GM23338 (cell line): ENCODE data around the gene ORC3. TPM values are rescaled to one million over a fixed set of nuclear protein-coding genes. Genes with fewer than 3 reads are reported as not detected.

Source experiments
- ATAC-seq: fragments of 200-7000 bp; cut with Tn5 transposase; 3 replicates; pipeline ENCODE4 v1.9.1; 2020
- DNase-seq: peaks from one replicate; pipeline ENCODE4 v3.0.0-alpha.2; 2015; ENCODE audit warnings: low spot score
- H2AFZ ChIP-seq: fragments of 200-600 bp; sonication (generic); 2 replicates; pipeline ENCODE4 v1.8.0; 2016; ENCODE audit warnings: antibody characterized with exemption, mild to moderate bottlenecking, moderate library complexity
- H3F3A ChIP-seq: fragments of 200-600 bp; sonication (generic); replicated peaks from 2 replicates; pipeline ENCODE4 v1.8.0; 2017; ENCODE audit warnings: antibody characterized with exemption, mixed run types, low read depth
- H3K27ac ChIP-seq: fragments of 200-600 bp; sonication (generic); 2 replicates; pipeline ENCODE4 v1.6.1; 2016; ENCODE audit warnings: low read depth
- H3K27me3 ChIP-seq: fragments of 200-600 bp; sonication (generic); 2 replicates; pipeline ENCODE4 v1.8.0; 2016; ENCODE audit warnings: mild to moderate bottlenecking, mixed run types, moderate library complexity; ENCODE audit not compliant: insufficient read depth
- H3K36me3 ChIP-seq: fragments of 200-600 bp; sonication (generic); 2 replicates; pipeline ENCODE4 v1.8.0; 2016; ENCODE audit warnings: mild to moderate bottlenecking; ENCODE audit not compliant: insufficient read depth
- H3K4me1 ChIP-seq: fragments of 200-600 bp; sonication (generic); 2 replicates; pipeline ENCODE4 v1.8.0; 2016; ENCODE audit warnings: mild to moderate bottlenecking, moderate library complexity; ENCODE audit not compliant: insufficient read depth
- H3K4me2 ChIP-seq: fragments of 200-600 bp; sonication (generic); 2 replicates; pipeline ENCODE4 v1.7.1; 2017; ENCODE audit warnings: mixed run types
- H3K4me3 ChIP-seq: fragments of 200-600 bp; sonication (generic); 2 replicates; pipeline ENCODE4 v1.6.1; 2016; ENCODE audit warnings: mixed run types
- H3K79me2 ChIP-seq: fragments of 200-600 bp; sonication (generic); replicated peaks from 2 replicates; pipeline ENCODE4 v1.8.0; 2017; ENCODE audit warnings: mild to moderate bottlenecking; ENCODE audit not compliant: insufficient read depth
- H3K9me2 ChIP-seq: fragments of 200-600 bp; sonication (generic); 2 replicates; pipeline ENCODE4 v1.8.0; 2017; ENCODE audit not compliant: insufficient read depth
- H4K20me1 ChIP-seq: fragments of 200-600 bp; sonication (generic); replicated peaks from 2 replicates; pipeline ENCODE4 v1.8.0; 2017; ENCODE audit warnings: mild to moderate bottlenecking; ENCODE audit not compliant: insufficient read depth
- H3K27ac Mint-ChIP-seq: 2 replicates; pipeline ENCODE4 v1.8.0; 2020; ENCODE audit warnings: inconsistent platforms, mild to moderate bottlenecking, moderate library complexity, mixed read lengths
- H3K27me3 Mint-ChIP-seq: 3 replicates; pipeline ENCODE4 v1.8.0; 2022; ENCODE audit warnings: low read depth, mild to moderate bottlenecking, moderate library complexity, mixed read lengths, inconsistent platforms; ENCODE audit not compliant: insufficient read depth, poor library complexity
- H3K36me3 Mint-ChIP-seq: 3 replicates; pipeline ENCODE4 v1.8.0; 2021; ENCODE audit warnings: low read depth, mild to moderate bottlenecking, inconsistent platforms, moderate library complexity, mixed read lengths
- H3K4me1 Mint-ChIP-seq: 3 replicates; pipeline ENCODE4 v1.8.0; 2020; ENCODE audit warnings: mild to moderate bottlenecking, inconsistent platforms, mixed read lengths
- H3K4me3 Mint-ChIP-seq: 3 replicates; pipeline ENCODE4 v1.8.0; 2021; ENCODE audit warnings: moderate library complexity, mild to moderate bottlenecking, inconsistent platforms, mixed read lengths
- H3K9me3 Mint-ChIP-seq: 3 replicates; pipeline ENCODE4 v1.8.0; 2020; ENCODE audit warnings: moderate library complexity, mild to moderate bottlenecking, inconsistent platforms, mixed read lengths
- CREB1 ChIP-seq: fragments of 250-450 bp; sonication (Bioruptor Pico); IDR thresholded peaks from 2 replicates; pipeline ENCODE4 v1.5.0; 2020; ENCODE audit warnings: low read depth, mild to moderate bottlenecking, moderate library complexity
- CTCF ChIP-seq, 2 experiments: fragments of 200-600 bp in 1 of 2; sonication (generic) in 1 of 2; conservative IDR thresholded peaks; 2 replicates each; pipeline versions ENCODE4 v1.5.1 to v1.6.1; 2016 to 2017; ENCODE audit warnings: antibody characterized with exemption in 2 of 2, low read depth in 2 of 2, mild to moderate bottlenecking in 2 of 2, moderate library complexity in 1 of 2
- ETS1 ChIP-seq: IDR thresholded peaks from 2 replicates; pipeline ENCODE4 v1.6.1; 2016; ENCODE audit warnings: antibody characterized with exemption
- EZH2 ChIP-seq: fragments of 200-600 bp; sonication (generic); IDR thresholded peaks from one replicate; pipeline ENCODE4 v1.8.0; 2017; ENCODE audit warnings: antibody characterized with exemption, mild to moderate bottlenecking, low read depth; ENCODE audit not compliant: unreplicated experiment
- EZH2phosphoT487 ChIP-seq: fragments of 200-600 bp; sonication (generic); IDR thresholded peaks from one replicate; pipeline ENCODE4 v1.8.1; 2018; ENCODE audit warnings: antibody characterized with exemption; ENCODE audit not compliant: unreplicated experiment
- JUNB ChIP-seq: IDR thresholded peaks from one replicate; pipeline ENCODE4 v1.6.1; 2016; ENCODE audit warnings: antibody characterized with exemption; ENCODE audit not compliant: unreplicated experiment
- NANOG ChIP-seq: IDR thresholded peaks from 2 replicates; pipeline ENCODE4 v1.6.1; 2016; ENCODE audit warnings: antibody characterized with exemption, borderline replicate concordance
- POLR2AphosphoS5 ChIP-seq: IDR thresholded peaks from 2 replicates; pipeline ENCODE4 v1.6.1; 2016; ENCODE audit warnings: antibody characterized with exemption, low read depth
- STAT1 ChIP-seq: IDR thresholded peaks from one replicate; pipeline ENCODE4 v1.6.1; 2016; ENCODE audit warnings: antibody characterized with exemption; ENCODE audit not compliant: unreplicated experiment
- ZNF114 ChIP-seq: fragments of 250-450 bp; sonication (Bioruptor Pico); IDR thresholded peaks from 2 replicates; pipeline ENCODE4 v1.5.0; 2020; ENCODE audit warnings: mild to moderate bottlenecking, moderate library complexity
- ZNF331 ChIP-seq: fragments of 250-450 bp; sonication (Bioruptor Pico); IDR thresholded peaks from 2 replicates; pipeline ENCODE4 v1.5.0; 2020; ENCODE audit warnings: low read depth, mild to moderate bottlenecking, moderate library complexity
- polyA plus RNA-seq: library from polyadenylated mRNA; unstranded; fragments of >200 nt; fragmentation: Nextera tagmentation; extraction: Ambion mirVana; gene quantifications from 2 replicates; pipeline ENCODE4 v1.2.1, GENCODE V29; 2016
- total RNA-seq: library from RNA; depleted of rRNA; stranded (reverse); fragments of >200 nt; shearing (Covaris generic); gene quantifications from 2 replicates; pipeline ENCODE4 v1.2.3, GENCODE V29; 2014
- TF ChIP-seq, protein P1 (sequence below): fragments of 250-450 bp; sonication (Bioruptor Pico); IDR thresholded peaks from 2 replicates; pipeline ENCODE4 v1.5.0; 2020; ENCODE audit warnings: mild to moderate bottlenecking, moderate library complexity
- TF ChIP-seq, protein P2 (sequence below): IDR thresholded peaks from one replicate; pipeline ENCODE4 v1.6.1; 2018; ENCODE audit warnings: antibody characterized with exemption; ENCODE audit not compliant: unreplicated experiment

Gene ORC3
- total and polyA plus RNA-seq, 2 experiments from 2014 or later, result 53.1 to 78.4 TPM

GRCh38 chr6:87654122-87654521, 64.2 kb downstream of the ORC3 start:
- no peak overlapping the region for H2AFZ ChIP-seq
- ATAC-seq, result peak; percentile 74

More at GRCh38 chr6:87654122-87654521, 64.2 kb downstream of the ORC3 start:
- Histone ChIP-seq H3K4me1 (peaks cover 24% of the 10 kb centered on the region), H3F3A (no peaks in the 10 kb centered on the region), H3K27ac (peak overlapping the region; percentile 68), H3K27me3 (no peaks in the 10 kb centered on the region), H3K9me2 (no peaks in the 10 kb centered on the region; the same call in 1 of the 2 replicates), H4K20me1 (no peaks in the 10 kb centered on the region), H3K4me2 (peak overlapping the region; percentile 21), H3K4me3 (peak overlapping the region; percentile 15; the same call in 1 of the 2 replicates), H3K79me2 (no peaks in the 10 kb centered on the region), H3K36me3 (peaks cover 10% of the 10 kb centered on the region; the same call in 1 of the 2 replicates)
- no peak for TF ChIP-seq STAT1
- TF ChIP-seq CTCF (conservative IDR thresholded peaks at IDR 0.05; ENCODE audit: low read depth in 2 of 2), result no peak
- no peak for TF ChIP-seq ZNF331
- TF ChIP-seq, protein P1, sequence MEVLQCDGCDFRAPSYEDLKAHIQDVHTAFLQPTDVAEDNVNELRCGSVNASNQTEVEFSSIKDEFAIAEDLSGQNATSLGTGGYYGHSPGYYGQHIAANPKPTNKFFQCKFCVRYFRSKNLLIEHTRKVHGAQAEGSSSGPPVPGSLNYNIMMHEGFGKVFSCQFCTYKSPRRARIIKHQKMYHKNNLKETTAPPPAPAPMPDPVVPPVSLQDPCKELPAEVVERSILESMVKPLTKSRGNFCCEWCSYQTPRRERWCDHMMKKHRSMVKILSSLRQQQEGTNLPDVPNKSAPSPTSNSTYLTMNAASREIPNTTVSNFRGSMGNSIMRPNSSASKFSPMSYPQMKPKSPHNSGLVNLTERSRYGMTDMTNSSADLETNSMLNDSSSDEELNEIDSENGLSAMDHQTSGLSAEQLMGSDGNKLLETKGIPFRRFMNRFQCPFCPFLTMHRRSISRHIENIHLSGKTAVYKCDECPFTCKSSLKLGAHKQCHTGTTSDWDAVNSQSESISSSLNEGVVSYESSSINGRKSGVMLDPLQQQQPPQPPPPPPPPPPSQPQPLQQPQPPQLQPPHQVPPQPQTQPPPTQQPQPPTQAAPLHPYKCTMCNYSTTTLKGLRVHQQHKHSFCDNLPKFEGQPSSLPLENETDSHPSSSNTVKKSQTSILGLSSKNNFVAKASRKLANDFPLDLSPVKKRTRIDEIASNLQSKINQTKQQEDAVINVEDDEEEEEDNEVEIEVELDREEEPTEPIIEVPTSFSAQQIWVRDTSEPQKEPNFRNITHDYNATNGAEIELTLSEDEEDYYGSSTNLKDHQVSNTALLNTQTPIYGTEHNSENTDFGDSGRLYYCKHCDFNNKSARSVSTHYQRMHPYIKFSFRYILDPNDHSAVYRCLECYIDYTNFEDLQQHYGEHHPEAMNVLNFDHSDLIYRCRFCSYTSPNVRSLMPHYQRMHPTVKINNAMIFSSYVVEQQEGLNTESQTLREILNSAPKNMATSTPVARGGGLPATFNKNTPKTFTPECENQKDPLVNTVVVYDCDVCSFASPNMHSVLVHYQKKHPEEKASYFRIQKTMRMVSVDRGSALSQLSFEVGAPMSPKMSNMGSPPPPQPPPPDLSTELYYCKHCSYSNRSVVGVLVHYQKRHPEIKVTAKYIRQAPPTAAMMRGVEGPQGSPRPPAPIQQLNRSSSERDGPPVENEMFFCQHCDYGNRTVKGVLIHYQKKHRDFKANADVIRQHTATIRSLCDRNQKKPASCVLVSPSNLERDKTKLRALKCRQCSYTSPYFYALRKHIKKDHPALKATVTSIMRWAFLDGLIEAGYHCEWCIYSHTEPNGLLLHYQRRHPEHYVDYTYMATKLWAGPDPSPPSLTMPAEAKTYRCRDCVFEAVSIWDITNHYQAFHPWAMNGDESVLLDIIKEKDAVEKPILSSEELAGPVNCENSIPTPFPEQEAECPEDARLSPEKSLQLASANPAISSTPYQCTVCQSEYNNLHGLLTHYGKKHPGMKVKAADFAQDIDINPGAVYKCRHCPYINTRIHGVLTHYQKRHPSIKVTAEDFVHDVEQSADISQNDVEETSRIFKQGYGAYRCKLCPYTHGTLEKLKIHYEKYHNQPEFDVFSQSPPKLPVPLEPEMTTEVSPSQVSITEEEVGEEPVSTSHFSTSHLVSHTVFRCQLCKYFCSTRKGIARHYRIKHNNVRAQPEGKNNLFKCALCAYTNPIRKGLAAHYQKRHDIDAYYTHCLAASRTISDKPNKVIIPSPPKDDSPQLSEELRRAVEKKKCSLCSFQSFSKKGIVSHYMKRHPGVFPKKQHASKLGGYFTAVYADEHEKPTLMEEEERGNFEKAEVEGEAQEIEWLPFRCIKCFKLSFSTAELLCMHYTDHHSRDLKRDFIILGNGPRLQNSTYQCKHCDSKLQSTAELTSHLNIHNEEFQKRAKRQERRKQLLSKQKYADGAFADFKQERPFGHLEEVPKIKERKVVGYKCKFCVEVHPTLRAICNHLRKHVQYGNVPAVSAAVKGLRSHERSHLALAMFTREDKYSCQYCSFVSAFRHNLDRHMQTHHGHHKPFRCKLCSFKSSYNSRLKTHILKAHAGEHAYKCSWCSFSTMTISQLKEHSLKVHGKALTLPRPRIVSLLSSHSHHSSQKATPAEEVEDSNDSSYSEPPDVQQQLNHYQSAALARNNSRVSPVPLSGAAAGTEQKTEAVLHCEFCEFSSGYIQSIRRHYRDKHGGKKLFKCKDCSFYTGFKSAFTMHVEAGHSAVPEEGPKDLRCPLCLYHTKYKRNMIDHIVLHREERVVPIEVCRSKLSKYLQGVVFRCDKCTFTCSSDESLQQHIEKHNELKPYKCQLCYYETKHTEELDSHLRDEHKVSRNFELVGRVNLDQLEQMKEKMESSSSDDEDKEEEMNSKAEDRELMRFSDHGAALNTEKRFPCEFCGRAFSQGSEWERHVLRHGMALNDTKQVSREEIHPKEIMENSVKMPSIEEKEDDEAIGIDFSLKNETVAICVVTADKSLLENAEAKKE (CRISPR knock-in tag), result no peak
- TF ChIP-seq JUNB, result no peak
- TF ChIP-seq CREB1 (CRISPR knock-in tag), result no peak
- TF ChIP-seq ETS1, result no peak
- TF ChIP-seq NANOG, result no peak
- TF ChIP-seq POLR2AphosphoS5, result no peak
- TF ChIP-seq EZH2phosphoT487, result no peak
- TF ChIP-seq EZH2, result no peak
- no peak for TF ChIP-seq ZNF114 (CRISPR knock-in tag)
- TF ChIP-seq, protein P2, sequence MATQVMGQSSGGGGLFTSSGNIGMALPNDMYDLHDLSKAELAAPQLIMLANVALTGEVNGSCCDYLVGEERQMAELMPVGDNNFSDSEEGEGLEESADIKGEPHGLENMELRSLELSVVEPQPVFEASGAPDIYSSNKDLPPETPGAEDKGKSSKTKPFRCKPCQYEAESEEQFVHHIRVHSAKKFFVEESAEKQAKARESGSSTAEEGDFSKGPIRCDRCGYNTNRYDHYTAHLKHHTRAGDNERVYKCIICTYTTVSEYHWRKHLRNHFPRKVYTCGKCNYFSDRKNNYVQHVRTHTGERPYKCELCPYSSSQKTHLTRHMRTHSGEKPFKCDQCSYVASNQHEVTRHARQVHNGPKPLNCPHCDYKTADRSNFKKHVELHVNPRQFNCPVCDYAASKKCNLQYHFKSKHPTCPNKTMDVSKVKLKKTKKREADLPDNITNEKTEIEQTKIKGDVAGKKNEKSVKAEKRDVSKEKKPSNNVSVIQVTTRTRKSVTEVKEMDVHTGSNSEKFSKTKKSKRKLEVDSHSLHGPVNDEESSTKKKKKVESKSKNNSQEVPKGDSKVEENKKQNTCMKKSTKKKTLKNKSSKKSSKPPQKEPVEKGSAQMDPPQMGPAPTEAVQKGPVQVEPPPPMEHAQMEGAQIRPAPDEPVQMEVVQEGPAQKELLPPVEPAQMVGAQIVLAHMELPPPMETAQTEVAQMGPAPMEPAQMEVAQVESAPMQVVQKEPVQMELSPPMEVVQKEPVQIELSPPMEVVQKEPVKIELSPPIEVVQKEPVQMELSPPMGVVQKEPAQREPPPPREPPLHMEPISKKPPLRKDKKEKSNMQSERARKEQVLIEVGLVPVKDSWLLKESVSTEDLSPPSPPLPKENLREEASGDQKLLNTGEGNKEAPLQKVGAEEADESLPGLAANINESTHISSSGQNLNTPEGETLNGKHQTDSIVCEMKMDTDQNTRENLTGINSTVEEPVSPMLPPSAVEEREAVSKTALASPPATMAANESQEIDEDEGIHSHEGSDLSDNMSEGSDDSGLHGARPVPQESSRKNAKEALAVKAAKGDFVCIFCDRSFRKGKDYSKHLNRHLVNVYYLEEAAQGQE, result no peak
- Mint-ChIP-seq H3K4me3 (peak overlapping the region; percentile 16; the same call in 1 of the 3 replicates), H3K36me3 (peaks cover 45% of the 10 kb centered on the region), H3K27ac (peak overlapping the region; percentile 91), H3K27me3 (peaks cover 2% of the 10 kb centered on the region), H3K9me3 (no peaks in the 10 kb centered on the region), H3K4me1 (peaks cover 31% of the 10 kb centered on the region)
- peak; percentile 14 for DNase-seq
